Esophagus muscularis mucosa (tissue), 4 donors: ENCODE measurements around the gene SLC10A7. TPM values are rescaled to one million over a fixed set of nuclear protein-coding genes. Genes with fewer than 3 reads are reported as not detected.

Experiments
- DNase-seq: peaks from one replicate; pipeline ENCODE4 v3.0.0-alpha.2; 2017; ENCODE audit errors: extremely low spot score
- H3K27ac ChIP-seq, 4 donors: fragments of 200-600 bp; sonication (generic); replicated peaks in 1 of 4; 1 replicate in 3 of 4; 2 replicates in 1 of 4; pipeline ENCODE4 v1.5.1; 2016 to 2019; ENCODE audit warnings: mild to moderate bottlenecking in 1 of 4
- H3K27me3 ChIP-seq, 4 donors: fragments of 200-600 bp; sonication (generic); one replicate each; pipeline versions ENCODE4 v1.5.1 to v1.6.0; 2016 to 2019
- H3K36me3 ChIP-seq, 4 donors: fragments of 200-600 bp; sonication (generic); one replicate each; pipeline ENCODE4 v1.5.1; 2016 to 2019
- H3K4me1 ChIP-seq, 4 donors: fragments of 200-600 bp; sonication (generic); one replicate each; pipeline ENCODE4 v1.5.1; 2016 to 2019
- H3K4me3 ChIP-seq, 4 donors: fragments of 200-600 bp; sonication (generic); 1 replicate in 2 of 4; 2 replicates in 2 of 4; pipeline ENCODE4 v1.5.1; 2016 to 2019; ENCODE audit warnings: mild to moderate bottlenecking in 4 of 4, moderate library complexity in 1 of 4
- H3K9me3 ChIP-seq, 4 donors: fragments of 200-600 bp; sonication (generic); 1 replicate in 3 of 4; 2 replicates in 1 of 4; pipeline ENCODE4 v1.5.1; 2016 to 2019
- CTCF ChIP-seq, 3 experiments: fragments of 200-600 bp in 2 of 3; fragments of 450-650 bp in 1 of 3; sonication (generic) in 2 of 3; IDR thresholded peaks; one replicate each; pipeline ENCODE4 v1.5.1; 2017 to 2019; ENCODE audit warnings: antibody characterized with exemption in 3 of 3, mild to moderate bottlenecking in 2 of 3, moderate library complexity in 1 of 3
- EP300 ChIP-seq: sonication (generic); formaldehyde crosslinking; IDR thresholded peaks from one replicate; pipeline ENCODE4 v1.6.1; 2017; ENCODE audit warnings: antibody characterized with exemption
- POLR2A ChIP-seq: fragments of 450-650 bp; IDR thresholded peaks from one replicate; pipeline ENCODE4 v1.6.1; 2017; ENCODE audit warnings: antibody characterized with exemption, moderate library complexity, mild to moderate bottlenecking, low read depth
- POLR2AphosphoS5 ChIP-seq, 2 donors: sonication (generic); formaldehyde crosslinking; IDR thresholded peaks; one replicate each; pipeline ENCODE4 v1.6.1; 2017; ENCODE audit warnings: antibody characterized with exemption in 2 of 2
- WGBS: methylation state at CpG from one replicate; pipeline ENCODE4 v1.1.5; 2018; 5-methylcytosine and 5-hydroxymethylcytosine counted together
- intact Hi-C: fragments of 100-400 bp; cut with DNase I; formaldehyde crosslinking; loops from one replicate; pipeline ENCODE4 v1.15.1; 2023
- total RNA-seq, 4 donors: library from RNA; depleted of rRNA; stranded (reverse); fragments of >200 nt; gene quantifications; one replicate each; pipeline versions ENCODE4 v1.1.0 to v1.2.1, GENCODE V29; 2016

The SLC10A7 gene
- total RNA-seq, 4 donors from 2014 or later, result 3.3 to 6.2 (median 5.7) TPM

- Histone ChIP-seq H3K36me3 (no peaks in the 10 kb centered on the region), H3K27me3 (no peaks in the 10 kb centered on the region), H3K4me1 (no peaks in the 10 kb centered on the region), H3K9me3 (no peaks in the 10 kb centered on the region), H3K27ac (no peak overlapping the region), H3K4me3 (no peak overlapping the region)
- no peak for DNase-seq
- TF ChIP-seq CTCF (IDR thresholded peaks at IDR 0.05) (no peak), POLR2A (no peak), POLR2AphosphoS5 (IDR thresholded peaks at IDR 0.05) (no peak), EP300 (no peak)
- intact Hi-C loops, result no loop called here
Measured at GRCh38 chr4:146462251-146462650, 59.5 kb downstream of the SLC10A7 start.

GRCh38 chr4:146458594-146458993, 63.1 kb downstream of the SLC10A7 start:
- no peak for TF ChIP-seq CTCF (IDR thresholded peaks at IDR 0.05)
- TF ChIP-seq EP300, result no peak
- no peak for TF ChIP-seq POLR2A
- TF ChIP-seq POLR2AphosphoS5 (IDR thresholded peaks at IDR 0.05), result no peak
- Histone ChIP-seq H3K4me3 (no peak overlapping the region), H3K9me3 (no peaks in the 10 kb centered on the region), H3K4me1 (no peaks in the 10 kb centered on the region), H3K27ac (no peak overlapping the region), H3K36me3 (no peaks in the 10 kb centered on the region), H3K27me3 (no peaks in the 10 kb centered on the region)
- no peak for DNase-seq
- intact Hi-C loops, result no loop called here
- WGBS, result 61% methylated on average over 1 of the region's 1 CpG

- Histone ChIP-seq H3K4me3 (no peak overlapping the region), H3K9me3 (no peaks in the 10 kb centered on the region), H3K27ac (no peak overlapping the region), H3K36me3 (no peaks in the 10 kb centered on the region), H3K27me3 (no peaks in the 10 kb centered on the region), H3K4me1 (no peaks in the 10 kb centered on the region)
- TF ChIP-seq POLR2AphosphoS5 (IDR thresholded peaks at IDR 0.05) (no peak), POLR2A (no peak), EP300 (no peak), CTCF (IDR thresholded peaks at IDR 0.05) (no peak)
- WGBS, result 81% methylated on average over 2 of the region's 2 CpGs
- intact Hi-C loops, result no loop called here
- no peak for DNase-seq
Measured at GRCh38 chr4:146456681-146457080, 65.1 kb downstream of the SLC10A7 start.

- Histone ChIP-seq H3K27me3 (no peaks in the 10 kb centered on the region), H3K27ac (no peak overlapping the region), H3K4me1 (no peaks in the 10 kb centered on the region), H3K9me3 (no peaks in the 10 kb centered on the region), H3K36me3 (no peaks in the 10 kb centered on the region), H3K4me3 (no peak overlapping the region)
- 74% methylated on average over 5 of the region's 5 CpGs for WGBS
- no peak for TF ChIP-seq POLR2AphosphoS5 (IDR thresholded peaks at IDR 0.05)
- intact Hi-C loops, result no loop called here
- no peak for DNase-seq
Measured at GRCh38 chr4:146453181-146453807, 68.4 kb downstream of the SLC10A7 start.

- no peaks in the 10 kb centered on the region for H3K9me3 ChIP-seq
- intact Hi-C loops, result no loop called here
- no peak for DNase-seq
- no peak for TF ChIP-seq POLR2AphosphoS5 (IDR thresholded peaks at IDR 0.05)
- TF ChIP-seq CTCF (IDR thresholded peaks at IDR 0.05), result no peak
- no peak for TF ChIP-seq POLR2A
- TF ChIP-seq EP300, result no peak
- no peaks in the 10 kb centered on the region for H3K4me1 ChIP-seq
- no peaks in the 10 kb centered on the region for H3K27me3 ChIP-seq
- no peak overlapping the region for H3K27ac ChIP-seq
- H3K4me3 ChIP-seq, result no peak overlapping the region
- H3K36me3 ChIP-seq, result peaks cover 0 to 3% (median 0%) of the 10 kb centered on the region in 4 donors
Measured at GRCh38 chr4:146450524-146450923, 71.2 kb downstream of the SLC10A7 start.
